PC-3 (cell line): ENCODE measurements around the gene GPR78.
"Not testable (repeated sequence)": the region's sequence is repeated elsewhere in the genome, so short reads cannot be mapped to it uniquely, and the experiment has no call there.

ENCODE experiments used
- EZH2 ChIP-seq: fragments of 300-600 bp; sonication (generic); IDR thresholded peaks from one replicate; pipeline ENCODE4 v1.6.1; 2017; ENCODE audit warnings: antibody characterized with exemption, mild to moderate bottlenecking, low read length; ENCODE audit not compliant: unreplicated experiment
- EZH2phosphoT487 ChIP-seq: fragments of 300-600 bp; sonication (generic); IDR thresholded peaks from 2 replicates; pipeline ENCODE4 v1.6.1; 2018; ENCODE audit warnings: mild to moderate bottlenecking, antibody characterized with exemption, low read length, borderline replicate concordance
- TF ChIP-seq, protein P1 (sequence below): fragments of 300-600 bp; sonication (generic); conservative IDR thresholded peaks from 2 replicates; pipeline ENCODE4 v1.5.1; 2017; ENCODE audit warnings: antibody characterized with exemption, low read depth, mild to moderate bottlenecking, low read length

DNA sequence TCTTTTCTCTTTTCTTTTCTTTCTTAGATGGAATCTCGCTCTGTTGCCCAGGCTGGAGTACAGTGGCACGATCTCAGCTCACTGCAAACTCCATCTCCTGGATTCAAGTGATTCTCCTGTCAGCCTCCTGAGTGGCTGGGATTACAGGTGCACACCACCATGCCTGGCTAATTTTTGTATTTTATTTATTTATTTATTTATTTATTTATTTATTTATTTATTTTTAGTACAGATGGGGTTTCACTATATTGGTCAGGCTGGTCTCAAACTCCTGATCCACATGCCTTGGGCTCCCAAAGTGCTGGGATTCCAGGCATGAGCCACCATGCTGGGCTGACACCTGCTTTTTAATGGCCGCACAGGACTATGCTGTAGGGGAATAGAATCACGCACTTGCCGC is 3.6 kb upstream of the GPR78 start:
- TF ChIP-seq EZH2, EZH2phosphoT487: not testable (repeated sequence)
- TF ChIP-seq, protein P1, sequence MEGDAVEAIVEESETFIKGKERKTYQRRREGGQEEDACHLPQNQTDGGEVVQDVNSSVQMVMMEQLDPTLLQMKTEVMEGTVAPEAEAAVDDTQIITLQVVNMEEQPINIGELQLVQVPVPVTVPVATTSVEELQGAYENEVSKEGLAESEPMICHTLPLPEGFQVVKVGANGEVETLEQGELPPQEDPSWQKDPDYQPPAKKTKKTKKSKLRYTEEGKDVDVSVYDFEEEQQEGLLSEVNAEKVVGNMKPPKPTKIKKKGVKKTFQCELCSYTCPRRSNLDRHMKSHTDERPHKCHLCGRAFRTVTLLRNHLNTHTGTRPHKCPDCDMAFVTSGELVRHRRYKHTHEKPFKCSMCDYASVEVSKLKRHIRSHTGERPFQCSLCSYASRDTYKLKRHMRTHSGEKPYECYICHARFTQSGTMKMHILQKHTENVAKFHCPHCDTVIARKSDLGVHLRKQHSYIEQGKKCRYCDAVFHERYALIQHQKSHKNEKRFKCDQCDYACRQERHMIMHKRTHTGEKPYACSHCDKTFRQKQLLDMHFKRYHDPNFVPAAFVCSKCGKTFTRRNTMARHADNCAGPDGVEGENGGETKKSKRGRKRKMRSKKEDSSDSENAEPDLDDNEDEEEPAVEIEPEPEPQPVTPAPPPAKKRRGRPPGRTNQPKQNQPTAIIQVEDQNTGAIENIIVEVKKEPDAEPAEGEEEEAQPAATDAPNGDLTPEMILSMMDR = not testable (repeated sequence)
